ENCODE results near the gene TM7SF3. TPM values are rescaled to one million over a fixed set of nuclear protein-coding genes. Genes with fewer than 3 reads are reported as not detected.

Gene TM7SF3, protein sequence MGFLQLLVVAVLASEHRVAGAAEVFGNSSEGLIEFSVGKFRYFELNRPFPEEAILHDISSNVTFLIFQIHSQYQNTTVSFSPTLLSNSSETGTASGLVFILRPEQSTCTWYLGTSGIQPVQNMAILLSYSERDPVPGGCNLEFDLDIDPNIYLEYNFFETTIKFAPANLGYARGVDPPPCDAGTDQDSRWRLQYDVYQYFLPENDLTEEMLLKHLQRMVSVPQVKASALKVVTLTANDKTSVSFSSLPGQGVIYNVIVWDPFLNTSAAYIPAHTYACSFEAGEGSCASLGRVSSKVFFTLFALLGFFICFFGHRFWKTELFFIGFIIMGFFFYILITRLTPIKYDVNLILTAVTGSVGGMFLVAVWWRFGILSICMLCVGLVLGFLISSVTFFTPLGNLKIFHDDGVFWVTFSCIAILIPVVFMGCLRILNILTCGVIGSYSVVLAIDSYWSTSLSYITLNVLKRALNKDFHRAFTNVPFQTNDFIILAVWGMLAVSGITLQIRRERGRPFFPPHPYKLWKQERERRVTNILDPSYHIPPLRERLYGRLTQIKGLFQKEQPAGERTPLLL
- total RNA-seq, result 10 to 100 TPM; 32.8 to 70.6 (median 47.4) TPM

DNA sequence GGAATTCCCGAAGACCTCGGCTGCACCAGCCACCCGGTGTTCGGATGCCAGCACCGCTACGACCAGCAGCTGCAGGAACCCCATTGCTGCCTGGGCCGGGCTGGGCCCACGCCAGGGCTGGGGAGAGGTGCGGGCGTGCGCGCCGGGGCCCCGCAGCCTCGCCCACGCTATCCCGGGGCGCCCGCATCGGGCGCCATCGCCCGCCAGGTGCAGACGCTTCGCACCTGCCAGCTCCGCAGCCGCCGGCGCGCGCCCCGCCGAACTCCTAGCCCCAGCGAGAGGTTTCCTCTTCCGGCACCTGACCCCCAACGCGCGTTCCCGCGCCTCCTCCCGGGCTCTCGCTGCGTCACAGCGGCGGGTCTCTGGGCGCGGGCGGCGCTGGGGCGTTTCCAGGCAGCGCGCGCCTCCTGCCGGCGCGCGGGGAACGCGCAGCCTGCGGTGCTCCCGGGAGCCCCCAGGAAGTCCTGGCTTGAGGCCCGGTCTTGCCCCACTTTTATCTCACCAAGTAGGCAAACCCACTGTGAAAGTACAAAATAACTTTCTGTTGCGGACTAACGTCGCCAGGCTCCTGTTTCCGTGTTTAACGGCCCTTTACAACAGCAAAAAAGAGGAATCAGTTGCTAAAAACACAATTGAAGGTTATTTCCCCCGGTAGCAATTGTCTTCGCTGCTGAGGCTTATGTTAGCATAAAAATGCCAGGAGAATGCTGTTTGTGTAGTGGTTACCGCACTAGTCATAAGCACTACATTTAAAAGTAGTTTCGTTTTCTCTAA, at the start of gene TM7SF3:
Gene TM7SF3 (minus strand): TSS at position 300 of the 774 bp plus-strand sequence. CDS start 216 bp downstream, at position 84.
- no peaks in the 10 kb centered on the region for H3K9me3 ChIP-seq
- intact Hi-C loops (cut with DNase I; ENCODE audit: low total_unique reads), result loop anchor here (5.0 kb wide), 1 partner anchor 77 kb away; the partner anchor contains the start of genes FGFR1OP2 and INTS13
- no peaks in the 10 kb centered on the region for H3K4me1 ChIP-seq
- peak within 1 kb of the TSS; percentile 88 to 90 for H3K4me3 ChIP-seq
- H3K36me3 ChIP-seq, result no peaks in the 10 kb centered on the region
- H3K27ac ChIP-seq, result peak within 1 kb of the TSS; percentile 94 to 97
- H3K27me3 ChIP-seq, result no peaks in the 10 kb centered on the region
- peak; percentile 91 to 93 for DNase-seq
- TF ChIP-seq POLR2A (IDR thresholded peaks at IDR 0.05) (peak; percentile 43 to 63), CTCF (IDR thresholded peaks at IDR 0.05) (peak; percentile 84 to 97 (median 96))

DNA sequence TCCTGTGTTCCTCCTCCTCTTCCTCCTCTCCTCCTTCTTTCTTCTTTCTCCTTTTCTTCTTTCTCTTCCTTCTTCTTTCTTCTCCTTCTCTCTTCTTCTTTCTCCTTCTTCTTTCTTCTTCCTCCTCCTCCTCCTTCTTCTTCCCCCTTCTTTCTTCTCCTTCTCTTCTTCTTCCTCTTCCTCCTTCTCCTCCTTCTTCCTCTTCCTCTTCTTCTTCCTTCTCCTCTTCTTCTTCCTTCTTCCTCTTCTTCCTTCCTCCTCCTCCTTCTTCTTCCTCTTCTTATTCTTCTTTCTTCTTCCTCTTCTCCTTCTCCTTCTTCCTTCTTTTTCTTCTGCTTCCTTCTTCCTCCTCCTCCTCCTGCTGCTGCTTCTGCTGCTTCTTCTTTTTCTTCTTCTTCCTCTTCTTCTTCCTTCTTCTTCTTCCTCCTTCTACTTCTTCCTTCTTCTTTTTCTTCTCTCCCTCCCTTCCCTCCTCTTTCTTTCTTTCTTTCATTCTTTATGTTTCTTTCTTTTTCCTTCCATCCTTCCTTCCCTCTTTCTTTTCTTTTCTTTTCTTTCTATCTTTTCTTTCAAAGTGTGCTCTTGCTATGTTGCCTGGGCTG, 49.2 kb upstream of the TM7SF3 start:
- Histone ChIP-seq H3K4me3 (no peak overlapping the region), H3K4me1 (no peaks in the 10 kb centered on the region), H3K36me3 (no peaks in the 10 kb centered on the region), H3K9me3 (no peaks in the 10 kb centered on the region), H3K27ac (no peak overlapping the region), H3K27me3 (no peaks in the 10 kb centered on the region)
- intact Hi-C loops (cut with DNase I; ENCODE audit: low total_unique reads), result no loop called here
- DNase-seq, result no peak
- no peak for TF ChIP-seq CTCF (IDR thresholded peaks at IDR 0.05)
- TF ChIP-seq POLR2A (IDR thresholded peaks at IDR 0.05), result no peak

GRCh38 chr12:27061317-27061716, 47.1 kb upstream of the TM7SF3 start:
- Histone ChIP-seq H3K4me3 (no peak overlapping the region), H3K27me3 (no peaks in the 10 kb centered on the region), H3K27ac (no peak overlapping the region), H3K4me1 (no peaks in the 10 kb centered on the region), H3K36me3 (no peaks in the 10 kb centered on the region), H3K9me3 (no peaks in the 10 kb centered on the region)
- TF ChIP-seq POLR2A (IDR thresholded peaks at IDR 0.05) (no peak), CTCF (IDR thresholded peaks at IDR 0.05) (no peak)
- intact Hi-C loops (cut with DNase I; ENCODE audit: low total_unique reads), result no loop called here
- no peak for DNase-seq

DNA sequence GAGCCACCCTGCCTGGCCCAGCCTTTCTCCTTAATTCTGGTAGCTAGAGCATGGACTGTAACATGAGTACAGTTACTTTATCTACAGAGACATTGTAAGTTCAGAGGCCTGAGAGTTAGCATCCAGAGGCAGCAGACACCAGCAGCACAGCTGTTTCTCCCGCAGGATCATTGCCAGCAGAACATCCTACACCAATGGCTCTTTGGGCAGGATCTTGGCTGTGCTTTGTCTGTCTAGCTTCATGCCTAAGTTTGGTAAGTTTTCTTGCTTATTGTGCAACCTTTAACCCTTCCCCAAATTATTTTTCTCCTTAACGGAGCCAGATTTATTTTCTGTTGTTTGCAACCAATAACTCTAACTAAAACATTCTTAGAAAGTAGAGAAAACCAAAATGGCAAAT, 46.6 kb upstream of the TM7SF3 start:
- no peak for DNase-seq
- TF ChIP-seq POLR2A (IDR thresholded peaks at IDR 0.05), result no peak
- no peak for TF ChIP-seq CTCF (IDR thresholded peaks at IDR 0.05)
- H3K4me3 ChIP-seq, result no peak overlapping the region
- no peaks in the 10 kb centered on the region for H3K36me3 ChIP-seq
- H3K27me3 ChIP-seq, result no peaks in the 10 kb centered on the region
- no peaks in the 10 kb centered on the region for H3K9me3 ChIP-seq
- no peak overlapping the region for H3K27ac ChIP-seq
- no peaks in the 10 kb centered on the region for H3K4me1 ChIP-seq
- intact Hi-C loops (cut with DNase I; ENCODE audit: low total_unique reads), result no loop called here
